ENCODE measurements around the gene PDGFC.

GRCh38 chr4:156974264-156974663 is 2.7 kb upstream of the PDGFC start:
- TF ChIP-seq POLR2A (IDR thresholded peaks at IDR 0.05) = no peak
- TF ChIP-seq, protein P1, sequence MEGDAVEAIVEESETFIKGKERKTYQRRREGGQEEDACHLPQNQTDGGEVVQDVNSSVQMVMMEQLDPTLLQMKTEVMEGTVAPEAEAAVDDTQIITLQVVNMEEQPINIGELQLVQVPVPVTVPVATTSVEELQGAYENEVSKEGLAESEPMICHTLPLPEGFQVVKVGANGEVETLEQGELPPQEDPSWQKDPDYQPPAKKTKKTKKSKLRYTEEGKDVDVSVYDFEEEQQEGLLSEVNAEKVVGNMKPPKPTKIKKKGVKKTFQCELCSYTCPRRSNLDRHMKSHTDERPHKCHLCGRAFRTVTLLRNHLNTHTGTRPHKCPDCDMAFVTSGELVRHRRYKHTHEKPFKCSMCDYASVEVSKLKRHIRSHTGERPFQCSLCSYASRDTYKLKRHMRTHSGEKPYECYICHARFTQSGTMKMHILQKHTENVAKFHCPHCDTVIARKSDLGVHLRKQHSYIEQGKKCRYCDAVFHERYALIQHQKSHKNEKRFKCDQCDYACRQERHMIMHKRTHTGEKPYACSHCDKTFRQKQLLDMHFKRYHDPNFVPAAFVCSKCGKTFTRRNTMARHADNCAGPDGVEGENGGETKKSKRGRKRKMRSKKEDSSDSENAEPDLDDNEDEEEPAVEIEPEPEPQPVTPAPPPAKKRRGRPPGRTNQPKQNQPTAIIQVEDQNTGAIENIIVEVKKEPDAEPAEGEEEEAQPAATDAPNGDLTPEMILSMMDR (IDR thresholded peaks at IDR 0.05) = no peak
